Myocyte (in vitro differentiated cells): ENCODE measurements around the gene KLF3. TPM values are rescaled to one million over a fixed set of nuclear protein-coding genes. Genes with fewer than 3 reads are reported as not detected.

Experiments
- DNase-seq: peaks from one replicate; pipeline ENCODE4 v3.0.0-alpha.2; 2012; ENCODE audit warnings: low read depth
- total RNA-seq: library from RNA; depleted of rRNA; stranded (reverse); fragments of >200 nt; gene quantifications from 2 replicates; pipeline ENCODE4 v1.2.3, GENCODE V29; 2014

The KLF3 gene
- total RNA-seq, 1 donor from 2014 or later = 15.7 TPM

- DNase-seq = peak; percentile 84
These were observed 9.4 kb downstream of the KLF3 start for GRCh38 chr4:38673130-38673978.

- no peak for DNase-seq
These were observed 10.5 kb downstream of the KLF3 start for GRCh38 chr4:38674258-38675144.

- peak; percentile 87 for DNase-seq
These were observed 11.4 kb downstream of the KLF3 start for GRCh38 chr4:38675146-38676121.

- no peak for DNase-seq
These were observed 13.0 kb downstream of the KLF3 start for GRCh38 chr4:38676986-38677385.

GRCh38 chr4:38677441-38677840 is 13.4 kb downstream of the KLF3 start:
- DNase-seq = no peak

- peak; percentile 81 for DNase-seq
These were observed 14.1 kb downstream of the KLF3 start for GRCh38 chr4:38678078-38678477.

- DNase-seq = no peak
These were observed 15.9 kb downstream of the KLF3 start for GRCh38 chr4:38679921-38680320.

GRCh38 chr4:38681281-38681991 is 17.4 kb downstream of the KLF3 start:
- DNase-seq = no peak

GRCh38 chr4:38682336-38682735 is 18.3 kb downstream of the KLF3 start:
- DNase-seq = no peak

GRCh38 chr4:38683276-38683675 is 19.3 kb downstream of the KLF3 start:
- no peak for DNase-seq

- DNase-seq = no peak
These were observed 20.3 kb downstream of the KLF3 start for GRCh38 chr4:38684271-38684670.

GRCh38 chr4:38684951-38685844 is 21.2 kb downstream of the KLF3 start:
- no peak for DNase-seq

GRCh38 chr4:38686682-38687081 is 22.7 kb downstream of the KLF3 start:
- no peak for DNase-seq

GRCh38 chr4:38687571-38688011 is 23.6 kb downstream of the KLF3 start:
- no peak for DNase-seq

- no peak for DNase-seq
These were observed 24.8 kb downstream of the KLF3 start for GRCh38 chr4:38688676-38689355.

- peak; percentile 29 for DNase-seq
These were observed 27.4 kb downstream of the KLF3 start for GRCh38 chr4:38691251-38692008.

GRCh38 chr4:38692421-38692820 is 28.4 kb downstream of the KLF3 start:
- no peak for DNase-seq

GRCh38 chr4:38693569-38693968 is 29.6 kb downstream of the KLF3 start:
- DNase-seq = no peak
